HG03159 (cell line): Measurements from ENCODE around the gene LAMTOR3.

Experiments used
- ATAC-seq: cut with Tn5 transposase; IDR thresholded peaks from one replicate; pipeline ENCODE4 v1.9.1; 2021; ENCODE audit warnings: mild to moderate bottlenecking, moderate library complexity; ENCODE audit not compliant: unreplicated experiment

The LAMTOR3 gene

DNA sequence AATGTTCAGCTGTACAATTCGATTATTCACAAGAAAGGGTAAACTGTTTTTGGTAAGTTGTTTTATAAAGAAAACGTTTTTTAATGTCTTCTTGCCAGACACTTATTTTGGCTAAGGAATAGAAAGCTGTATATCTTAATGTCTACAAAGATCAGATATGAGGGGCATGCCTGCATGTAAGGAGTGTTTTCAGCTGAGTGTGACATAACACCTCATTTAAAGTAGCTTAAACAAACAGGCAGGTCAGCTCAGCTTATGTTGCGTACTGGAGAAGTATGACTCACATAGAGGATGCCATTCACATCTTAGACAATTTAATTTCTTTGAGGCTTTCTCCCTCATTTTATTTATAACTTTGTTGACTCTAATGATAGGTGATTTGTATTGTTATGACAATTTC lies 30.4 kb downstream of the LAMTOR3 start:
- no peak for ATAC-seq

DNA sequence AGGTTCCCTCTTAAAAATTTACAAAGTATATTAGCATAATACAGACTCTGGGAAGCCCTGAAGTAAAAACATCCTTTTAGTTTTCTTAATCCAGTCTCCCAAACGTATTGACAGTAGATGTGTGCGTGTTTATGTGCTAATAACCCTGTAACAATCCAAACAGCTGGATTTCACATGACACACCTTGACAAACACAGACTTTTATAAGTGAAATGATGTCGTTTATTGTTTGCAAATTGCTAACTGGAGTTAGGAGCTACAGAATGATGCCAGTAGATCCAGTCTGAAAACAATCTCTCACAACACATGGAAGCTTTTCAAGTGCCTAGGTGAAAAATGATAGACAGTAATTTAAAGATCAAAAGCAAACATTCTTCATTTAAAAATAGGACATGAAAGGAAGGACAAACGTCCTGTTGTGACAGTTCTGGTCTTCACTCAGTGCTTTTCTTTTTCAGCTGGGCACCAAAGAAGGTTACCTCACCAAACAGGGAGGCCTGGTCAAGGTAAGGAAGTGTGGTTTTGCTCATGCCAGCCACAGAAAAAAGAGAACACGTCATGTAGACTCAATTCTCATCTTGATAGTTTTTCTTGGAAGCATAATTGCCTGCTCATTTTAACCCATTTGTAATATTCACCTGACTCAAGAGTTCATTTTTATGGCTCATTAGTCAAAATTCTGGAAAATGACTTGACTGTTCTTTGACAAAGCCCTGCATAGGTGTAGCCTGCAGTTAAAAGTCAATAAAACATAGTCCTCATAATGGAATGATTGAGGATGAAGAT lies 32.9 kb downstream of the LAMTOR3 start:
- peak; percentile 47 for ATAC-seq

DNA sequence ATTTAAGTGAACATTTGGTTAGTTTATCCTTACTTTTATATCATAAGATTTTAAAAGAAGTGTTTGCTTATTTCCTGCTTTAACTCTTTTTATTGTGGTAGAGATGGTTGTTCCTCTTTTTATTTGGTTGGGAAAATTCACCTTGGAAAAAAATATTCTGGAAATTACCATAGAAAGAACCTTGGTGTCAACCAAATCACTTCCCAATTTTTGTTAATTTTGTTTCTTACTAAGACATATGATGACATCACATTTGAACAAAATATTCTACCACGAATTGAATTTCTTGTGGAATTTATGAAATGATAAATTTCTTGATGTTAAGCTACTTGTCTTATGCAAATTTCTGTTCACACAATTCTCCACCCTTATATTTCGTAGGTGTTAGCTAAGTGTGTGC lies 33.7 kb downstream of the LAMTOR3 start:
- no peak for ATAC-seq

DNA sequence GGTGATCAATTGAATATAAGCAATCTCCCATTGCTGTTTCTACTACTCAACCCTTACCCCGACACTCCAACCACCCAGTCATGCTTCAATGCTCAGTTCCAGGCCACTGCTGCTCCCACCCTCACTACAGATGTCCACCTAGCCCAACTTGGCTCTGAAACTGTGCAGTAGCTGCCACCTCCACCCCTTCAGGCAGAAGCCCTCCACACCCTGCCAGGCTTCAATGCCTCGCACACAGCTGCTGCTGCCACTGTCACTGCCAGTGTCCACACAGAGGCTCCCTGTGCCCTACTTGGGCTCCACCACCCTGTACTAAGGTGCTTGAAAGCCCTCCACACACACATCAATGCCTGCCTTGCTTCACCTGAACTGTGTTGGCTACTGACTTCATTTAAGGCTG lies 34.6 kb downstream of the LAMTOR3 start:
- ATAC-seq, result peak; percentile 33

DNA sequence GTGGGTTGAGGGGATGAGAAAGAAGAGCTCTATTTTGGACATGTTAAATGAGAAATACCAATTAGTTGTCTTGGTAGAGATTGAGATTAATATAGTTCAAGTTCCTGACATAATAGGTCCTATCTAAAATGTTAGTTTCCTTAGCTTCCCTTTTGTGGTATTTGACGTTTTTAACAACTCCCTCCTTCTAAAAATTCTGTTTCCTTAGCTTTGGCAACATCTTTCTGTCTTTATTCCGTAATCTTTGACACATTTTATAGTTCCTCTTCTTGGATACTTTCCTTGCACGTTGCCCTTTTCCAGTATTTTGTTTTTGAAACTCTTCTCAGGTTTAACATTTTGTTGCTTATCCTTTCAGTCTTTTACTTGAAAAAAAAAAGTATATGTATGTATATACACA lies 36.9 kb downstream of the LAMTOR3 start:
- ATAC-seq, result no peak

DNA sequence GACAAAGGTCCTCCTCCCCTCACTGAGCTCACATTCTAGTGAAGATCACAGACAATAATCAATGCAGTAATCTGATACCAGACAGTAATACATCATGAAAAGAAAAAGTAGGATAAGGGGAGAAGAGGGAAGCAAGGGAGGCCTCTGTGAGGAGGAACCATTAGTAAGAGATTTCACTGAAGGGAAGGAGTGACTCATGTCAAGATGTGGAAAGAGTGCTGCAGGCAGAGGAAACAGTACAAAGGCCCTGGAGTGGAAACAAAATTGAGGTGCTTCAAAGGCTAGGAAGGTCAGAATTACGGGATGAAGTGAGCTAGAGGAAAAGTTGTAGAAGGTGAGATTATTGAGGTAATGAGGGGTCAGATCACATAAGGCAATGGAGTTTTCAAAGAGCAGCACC lies 38.1 kb downstream of the LAMTOR3 start:
- ATAC-seq, result no peak

DNA sequence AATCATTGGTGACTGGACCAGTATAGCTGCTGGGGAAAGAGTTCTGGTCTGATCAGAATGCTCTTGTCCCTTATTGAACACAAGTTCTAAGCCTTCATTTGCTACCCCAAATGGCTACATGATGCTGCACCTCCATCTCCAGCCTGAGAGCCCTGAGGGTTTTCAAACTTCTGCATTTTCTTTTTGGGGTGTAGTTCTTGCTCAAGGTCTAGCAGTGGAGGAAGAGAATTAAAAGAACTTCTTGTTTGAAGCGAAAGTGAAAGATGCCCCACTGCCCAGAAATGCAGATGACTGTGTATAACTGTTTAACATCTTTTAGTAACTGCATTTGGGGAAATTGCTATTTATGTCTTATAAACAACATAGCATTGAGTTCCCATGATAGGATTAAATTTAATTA lies 38.5 kb downstream of the LAMTOR3 start:
- peak; percentile 51 for ATAC-seq

DNA sequence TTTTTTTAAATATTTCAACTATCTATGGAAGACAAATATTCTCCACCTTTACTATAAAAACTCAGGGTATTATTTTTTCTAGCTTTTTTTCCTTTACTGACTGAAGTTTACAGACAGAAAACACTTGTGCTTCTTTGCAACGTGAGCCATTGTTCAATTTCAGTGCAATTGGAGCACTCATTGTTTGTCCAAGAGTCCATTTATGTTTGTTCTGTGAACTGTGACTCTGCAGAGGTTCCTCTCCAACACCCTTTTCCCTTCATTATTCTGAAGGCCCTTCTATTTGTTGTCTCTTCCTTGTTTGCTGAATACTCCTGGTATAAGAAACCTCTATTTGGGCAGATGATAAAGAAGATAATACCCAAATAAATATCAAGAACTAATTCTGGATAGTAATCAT lies 40.2 kb downstream of the LAMTOR3 start:
- ATAC-seq, result no peak

DNA sequence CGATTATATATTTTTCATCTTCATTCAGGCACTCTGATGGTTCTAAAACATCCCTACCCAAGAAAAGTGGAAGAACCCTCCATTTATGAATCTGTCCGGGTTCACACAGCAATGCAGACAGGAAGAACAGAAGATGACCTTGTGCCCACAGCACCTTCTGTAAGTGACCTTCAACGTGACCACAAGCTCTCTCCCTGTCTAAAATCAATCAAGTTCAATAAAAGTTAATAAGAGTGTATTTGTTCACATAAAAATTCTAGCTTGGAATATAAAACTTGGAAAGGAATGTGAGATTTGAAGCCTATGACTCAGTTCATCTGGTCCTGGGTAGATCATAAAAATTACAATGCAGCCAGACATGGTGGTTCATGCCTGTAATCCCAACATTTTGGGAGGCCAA lies 41.0 kb downstream of the LAMTOR3 start:
- no peak for ATAC-seq

DNA sequence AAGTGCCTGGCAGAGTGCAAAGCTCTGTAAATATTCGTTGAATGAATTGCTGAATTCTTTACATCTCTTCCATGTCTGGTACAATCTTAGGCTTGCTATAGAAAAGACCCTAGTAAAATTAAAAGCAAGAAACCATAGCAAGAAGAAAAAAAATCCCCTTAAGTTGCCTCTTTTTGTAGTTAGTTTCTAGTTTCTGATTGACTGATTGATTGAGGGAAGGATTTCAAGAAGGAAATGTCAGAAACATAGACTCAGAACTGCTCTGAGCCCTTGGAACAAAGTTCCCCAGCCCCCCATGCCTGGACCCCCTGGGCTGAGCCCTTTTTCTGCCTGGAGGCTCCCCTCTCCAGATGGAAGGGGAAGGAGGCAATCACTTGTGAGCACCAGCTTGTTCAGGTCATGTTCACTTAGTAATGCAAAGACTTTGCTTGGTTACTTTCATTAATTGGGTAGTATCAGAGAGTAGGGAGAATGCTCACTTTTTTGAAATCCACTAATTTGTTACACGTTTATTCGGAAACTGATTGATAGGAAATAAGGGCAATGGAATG lies 42.0 kb downstream of the LAMTOR3 start:
- ATAC-seq, result no peak

DNA sequence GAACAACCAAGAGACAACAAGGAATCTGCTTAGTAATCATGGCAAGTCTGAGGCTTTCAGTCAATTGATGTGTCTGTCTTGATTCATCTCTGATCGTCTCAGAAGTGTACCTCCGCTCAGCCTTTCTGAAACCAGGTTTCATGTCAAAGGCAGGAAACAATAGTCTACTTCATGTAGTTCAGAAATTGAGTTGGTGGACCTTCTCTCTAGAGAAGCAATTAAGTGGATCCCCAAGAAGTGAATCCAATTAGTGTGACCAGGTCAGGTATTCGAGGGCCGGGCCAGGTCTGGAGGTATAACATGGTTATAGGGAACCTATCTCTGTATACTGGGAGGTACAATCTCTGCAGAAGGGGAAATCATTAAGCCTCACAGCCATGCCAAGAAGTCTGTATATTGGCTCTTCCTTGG lies 45.6 kb downstream of the LAMTOR3 start:
- ATAC-seq, result peak; percentile 41

DNA sequence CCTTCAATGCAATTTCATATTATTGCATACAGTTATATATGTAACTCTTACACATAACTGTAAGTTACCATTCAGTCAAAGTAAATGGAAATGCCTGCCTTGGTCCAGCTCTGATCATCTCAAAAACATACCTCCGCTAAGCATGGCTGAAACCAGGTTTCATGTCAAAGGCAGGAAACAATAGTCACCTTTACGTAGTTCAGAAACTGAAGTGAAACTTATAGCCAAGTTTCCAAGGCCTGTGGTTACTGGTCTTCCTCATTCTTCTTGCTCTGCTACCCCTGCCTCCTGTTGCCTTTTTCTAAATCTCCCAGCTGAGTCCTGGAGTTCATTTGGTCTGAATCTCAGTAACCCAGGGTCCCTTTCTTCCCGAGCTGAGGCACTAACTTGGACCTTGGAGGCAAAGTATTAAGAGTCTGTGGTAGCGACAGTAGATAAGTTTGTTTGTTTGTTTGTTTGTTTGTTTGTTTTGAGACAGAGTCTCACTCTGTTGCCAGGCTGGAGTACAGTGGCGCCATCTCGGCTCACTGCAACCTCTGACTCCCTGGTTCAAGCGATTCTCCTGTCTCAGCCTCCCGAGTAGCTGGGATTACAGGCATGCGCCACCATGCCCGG lies 46.8 kb downstream of the LAMTOR3 start:
- ATAC-seq, result peak; percentile 67

DNA sequence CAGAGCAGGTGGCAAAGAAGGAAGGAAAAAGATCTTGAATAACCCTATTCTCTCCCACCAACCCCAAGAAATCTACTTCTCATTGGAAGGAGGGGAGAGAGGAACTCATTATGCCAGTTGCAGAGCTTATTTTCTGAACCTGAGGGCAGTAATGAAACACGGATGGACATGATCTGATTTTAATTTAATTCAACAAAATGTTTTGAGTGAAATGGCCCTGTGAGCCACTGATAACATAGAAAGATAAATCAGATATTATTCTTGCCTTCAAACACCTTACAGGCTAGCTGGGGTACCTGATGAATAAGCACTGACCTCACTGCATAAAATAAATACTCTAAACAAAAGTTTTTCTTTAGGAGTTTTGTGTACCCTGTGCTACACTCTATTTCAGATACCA lies 47.3 kb downstream of the LAMTOR3 start:
- no peak for ATAC-seq

DNA sequence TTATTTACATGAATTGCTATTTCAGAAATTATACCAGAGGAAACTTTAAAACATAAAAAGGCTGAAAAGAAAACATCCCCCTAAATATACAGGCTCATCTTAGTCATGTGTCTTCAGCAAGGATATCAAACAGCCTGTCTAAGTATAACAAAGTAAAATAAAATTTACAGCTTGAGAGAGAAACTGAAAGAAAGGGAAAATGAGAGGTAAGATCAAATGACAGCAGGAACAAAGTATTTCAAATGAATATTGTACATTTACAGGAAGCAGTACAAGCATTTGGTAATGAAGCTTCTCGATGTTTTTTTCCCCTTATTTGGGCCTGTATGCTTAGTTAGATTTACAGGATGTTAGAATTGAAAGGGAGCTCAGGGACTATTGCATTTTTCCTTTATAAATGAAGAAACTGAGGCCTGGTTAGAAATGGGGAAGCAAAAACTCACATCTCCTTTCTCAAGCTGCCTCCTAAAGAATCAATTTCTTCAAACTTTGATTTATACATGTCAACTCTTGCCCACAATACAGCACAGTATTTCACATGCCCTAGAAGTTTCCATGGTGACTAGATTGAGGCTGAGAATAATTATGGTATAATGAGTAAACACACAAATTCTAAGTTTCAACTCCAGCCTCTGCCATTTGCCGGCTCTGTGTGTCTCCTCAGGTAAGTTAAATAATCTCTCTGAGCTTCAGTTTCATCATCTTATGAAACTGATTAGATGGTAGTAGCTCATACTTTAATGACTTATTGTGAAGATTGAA lies 48.3 kb downstream of the LAMTOR3 start:
- peak; percentile 19 for ATAC-seq

DNA sequence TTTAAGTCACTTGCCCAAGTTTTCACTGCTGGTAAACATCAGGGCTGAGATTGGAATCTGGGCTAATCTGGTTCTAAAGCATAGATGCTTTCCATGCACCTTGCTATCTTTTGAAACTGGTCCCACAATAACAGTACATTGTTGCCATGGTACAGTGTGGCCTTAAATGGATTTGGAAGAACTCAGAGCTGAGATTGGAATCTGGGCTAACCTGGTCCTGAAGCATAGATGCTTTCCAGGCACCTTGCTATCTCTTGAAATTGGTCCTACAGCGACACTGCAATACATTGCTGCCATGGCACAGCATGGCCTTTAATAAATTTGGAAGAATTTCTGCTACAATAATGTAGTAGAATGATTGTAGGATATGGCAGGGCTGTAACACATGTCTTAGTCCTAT lies 49.0 kb downstream of the LAMTOR3 start:
- ATAC-seq, result no peak

DNA sequence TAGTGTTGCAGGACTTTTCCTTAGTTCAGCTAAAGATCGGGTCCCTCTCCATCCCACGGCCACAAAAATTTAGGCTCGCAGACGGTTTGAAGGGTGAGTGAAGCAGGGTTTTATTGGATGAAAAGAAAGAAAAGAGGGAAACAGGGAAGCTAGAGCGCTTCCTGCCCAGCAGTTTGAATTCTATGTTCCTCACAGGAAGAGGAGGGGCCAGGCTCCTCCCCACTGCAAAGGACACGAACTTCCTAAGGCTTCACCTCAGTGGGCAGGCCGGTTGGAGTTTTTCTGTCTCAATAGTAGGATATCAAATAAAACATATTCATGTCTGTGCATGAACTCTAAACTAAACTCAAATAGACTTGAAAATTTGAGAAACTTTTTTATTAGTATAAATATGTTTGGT lies 50.2 kb downstream of the LAMTOR3 start:
- no peak for ATAC-seq

DNA sequence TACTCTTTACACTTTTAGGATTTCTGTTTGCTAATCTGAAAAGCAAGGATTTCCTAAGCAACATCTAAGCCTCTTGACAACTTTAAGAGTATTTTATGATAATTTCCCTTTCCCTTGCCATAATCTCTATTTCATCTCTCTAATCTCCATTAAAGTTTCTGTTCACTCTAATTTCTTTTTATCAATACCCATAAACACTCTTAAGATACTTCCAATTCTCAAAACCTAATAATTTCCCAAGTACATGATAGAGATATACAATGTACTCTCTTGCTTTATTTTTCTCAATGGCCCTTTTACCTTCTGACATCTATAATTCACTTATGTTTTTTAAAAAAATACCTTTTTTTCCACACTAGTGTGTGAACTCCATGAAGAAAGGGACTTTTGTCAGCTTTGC lies 50.8 kb downstream of the LAMTOR3 start:
- ATAC-seq, result no peak

DNA sequence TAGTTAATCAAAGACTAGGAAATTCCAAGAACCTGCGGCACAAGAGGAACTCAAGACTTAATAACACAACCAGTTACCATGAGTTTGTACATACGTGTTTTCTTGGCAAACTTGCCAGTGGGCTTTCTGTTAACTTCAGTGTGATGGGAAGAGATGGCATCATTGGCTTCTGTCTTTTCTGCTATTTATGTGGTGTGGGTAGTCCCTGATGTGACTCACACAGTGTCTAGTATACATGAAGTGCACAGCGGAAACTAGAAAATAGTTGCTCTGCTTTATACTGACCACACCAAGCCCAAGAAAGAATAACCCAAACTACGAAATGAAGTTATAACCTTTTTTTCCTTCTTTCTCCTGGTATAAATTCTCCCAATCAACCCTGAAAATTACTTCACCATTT lies 53.1 kb downstream of the LAMTOR3 start:
- ATAC-seq, result no peak

DNA sequence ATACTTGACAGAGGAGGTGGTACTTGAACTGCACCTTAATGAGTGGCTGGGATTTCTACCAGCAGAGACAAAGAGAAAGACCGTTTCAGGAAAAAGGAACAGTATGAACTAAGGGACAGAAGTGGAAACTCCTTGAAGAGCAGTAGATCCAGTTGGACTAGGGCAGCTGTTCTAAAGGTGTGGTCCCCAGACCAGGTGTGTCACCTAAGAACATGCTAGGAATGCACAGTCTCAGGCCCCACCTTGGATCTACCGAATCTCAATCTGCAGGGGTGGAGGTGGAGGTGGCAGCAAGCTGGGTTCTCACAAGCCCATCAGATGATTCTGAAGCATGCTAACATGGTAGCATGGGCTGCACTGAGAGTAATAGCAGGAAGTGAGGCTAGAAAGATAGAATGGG lies 55.3 kb downstream of the LAMTOR3 start:
- ATAC-seq, result no peak

DNA sequence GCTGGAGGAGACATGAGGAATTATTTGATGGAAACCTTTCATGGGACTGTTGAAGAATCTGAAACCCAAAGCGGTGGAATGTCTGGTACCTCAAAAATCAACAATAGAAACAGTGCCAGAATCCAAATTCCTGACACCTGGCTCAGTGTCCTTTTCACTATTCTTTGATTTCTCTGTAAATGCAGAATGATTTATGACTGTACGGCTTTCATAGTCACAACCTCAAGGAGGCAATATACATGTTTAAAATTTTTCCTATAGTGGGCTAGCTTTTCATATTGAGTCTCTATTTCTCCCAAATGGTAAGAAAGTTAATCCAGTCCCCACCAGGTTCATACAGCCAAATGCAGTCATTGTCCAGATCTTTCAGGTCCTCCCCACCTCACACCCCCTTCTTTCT lies 58.3 kb downstream of the LAMTOR3 start:
- ATAC-seq, result no peak

DNA sequence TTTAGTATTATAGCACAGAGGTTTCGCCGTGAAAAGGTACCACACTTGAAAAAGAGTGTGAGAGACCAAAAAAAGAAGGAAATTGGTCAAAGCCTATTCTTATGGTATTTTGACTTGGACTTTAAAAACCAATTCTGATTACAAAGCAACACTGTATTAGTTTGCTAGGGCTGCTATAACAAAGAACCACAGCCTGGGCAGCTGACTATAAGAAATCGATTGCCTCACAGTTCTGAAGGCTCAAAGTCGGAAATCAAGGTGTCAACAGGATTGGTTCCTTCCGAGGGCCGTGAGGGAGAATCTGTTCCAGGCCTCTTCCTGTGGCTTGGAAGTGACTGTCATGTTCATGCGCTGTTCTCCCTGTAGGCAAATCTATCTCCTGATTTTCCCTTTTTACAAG lies 59.7 kb downstream of the LAMTOR3 start:
- no peak for ATAC-seq

DNA sequence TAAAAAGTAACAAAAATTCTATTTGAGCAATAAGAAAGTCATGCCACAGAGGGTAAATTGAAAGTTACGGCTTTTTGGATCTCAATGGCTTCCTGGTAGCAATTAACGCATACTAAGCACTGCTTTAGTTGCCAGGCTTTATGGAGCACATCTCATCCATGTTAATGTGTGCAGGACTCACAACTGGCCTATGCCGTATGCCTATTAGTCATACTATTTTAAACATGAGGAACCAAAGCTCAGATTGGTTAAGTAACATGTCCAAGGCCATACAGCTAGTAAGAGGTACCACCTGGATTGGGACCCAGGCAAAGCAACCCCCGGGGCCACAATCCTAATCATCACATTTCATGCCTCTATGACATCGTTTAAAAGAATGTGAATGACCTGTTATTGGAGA lies 60.5 kb downstream of the LAMTOR3 start:
- no peak for ATAC-seq
